Ishikawa (cell line): ENCODE measurements around the gene CLDN6.
A peak's percentile ranks its signal among the peaks of the same experiment; 100 is the strongest.

Experiments
- CEBPB ChIP-seq: IDR thresholded peaks from 2 replicates; pipeline ENCODE4 v1.6.1; 2012
- CREB1 ChIP-seq: IDR thresholded peaks from 2 replicates; pipeline ENCODE4 v1.6.1; 2012; ENCODE audit warnings: low read depth
- EGR1 ChIP-seq: IDR thresholded peaks from 2 replicates; pipeline ENCODE4 v1.6.1; 2012
- EP300 ChIP-seq: IDR thresholded peaks from 2 replicates; pipeline ENCODE4 v1.6.1; 2012; ENCODE audit warnings: borderline replicate concordance
- FOXM1 ChIP-seq: IDR thresholded peaks from 2 replicates; pipeline ENCODE4 v1.6.1; 2012; ENCODE audit warnings: low read depth, borderline replicate concordance
- MAX ChIP-seq: IDR thresholded peaks from 2 replicates; pipeline ENCODE4 v1.6.1; 2012
- NFIC ChIP-seq: IDR thresholded peaks from 2 replicates; pipeline ENCODE4 v1.6.1; 2012
- RAD21 ChIP-seq: IDR thresholded peaks from 2 replicates; pipeline ENCODE4 v1.6.1; 2012; ENCODE audit warnings: low read depth
- TAF1 ChIP-seq: IDR thresholded peaks from 2 replicates; pipeline ENCODE4 v1.6.1; 2012; ENCODE audit warnings: low read depth, mild to moderate bottlenecking
- TCF12 ChIP-seq: IDR thresholded peaks from 2 replicates; pipeline ENCODE4 v1.6.1; 2012; ENCODE audit warnings: low read depth
- TEAD4 ChIP-seq: IDR thresholded peaks from 2 replicates; pipeline ENCODE4 v1.6.1; 2012
- USF1 ChIP-seq: IDR thresholded peaks from 2 replicates; pipeline ENCODE4 v1.6.1; 2012
- YY1 ChIP-seq: IDR thresholded peaks from 2 replicates; pipeline ENCODE4 v1.6.1; 2012; ENCODE audit warnings: low read depth
- ZBTB7A ChIP-seq: IDR thresholded peaks from 2 replicates; pipeline ENCODE4 v1.6.1; 2012; ENCODE audit warnings: low read depth
- TF ChIP-seq, protein P1 (sequence below): IDR thresholded peaks from 2 replicates; pipeline ENCODE4 v1.6.1; 2012; ENCODE audit warnings: low read depth, mild to moderate bottlenecking

Gene CLDN6

DNA sequence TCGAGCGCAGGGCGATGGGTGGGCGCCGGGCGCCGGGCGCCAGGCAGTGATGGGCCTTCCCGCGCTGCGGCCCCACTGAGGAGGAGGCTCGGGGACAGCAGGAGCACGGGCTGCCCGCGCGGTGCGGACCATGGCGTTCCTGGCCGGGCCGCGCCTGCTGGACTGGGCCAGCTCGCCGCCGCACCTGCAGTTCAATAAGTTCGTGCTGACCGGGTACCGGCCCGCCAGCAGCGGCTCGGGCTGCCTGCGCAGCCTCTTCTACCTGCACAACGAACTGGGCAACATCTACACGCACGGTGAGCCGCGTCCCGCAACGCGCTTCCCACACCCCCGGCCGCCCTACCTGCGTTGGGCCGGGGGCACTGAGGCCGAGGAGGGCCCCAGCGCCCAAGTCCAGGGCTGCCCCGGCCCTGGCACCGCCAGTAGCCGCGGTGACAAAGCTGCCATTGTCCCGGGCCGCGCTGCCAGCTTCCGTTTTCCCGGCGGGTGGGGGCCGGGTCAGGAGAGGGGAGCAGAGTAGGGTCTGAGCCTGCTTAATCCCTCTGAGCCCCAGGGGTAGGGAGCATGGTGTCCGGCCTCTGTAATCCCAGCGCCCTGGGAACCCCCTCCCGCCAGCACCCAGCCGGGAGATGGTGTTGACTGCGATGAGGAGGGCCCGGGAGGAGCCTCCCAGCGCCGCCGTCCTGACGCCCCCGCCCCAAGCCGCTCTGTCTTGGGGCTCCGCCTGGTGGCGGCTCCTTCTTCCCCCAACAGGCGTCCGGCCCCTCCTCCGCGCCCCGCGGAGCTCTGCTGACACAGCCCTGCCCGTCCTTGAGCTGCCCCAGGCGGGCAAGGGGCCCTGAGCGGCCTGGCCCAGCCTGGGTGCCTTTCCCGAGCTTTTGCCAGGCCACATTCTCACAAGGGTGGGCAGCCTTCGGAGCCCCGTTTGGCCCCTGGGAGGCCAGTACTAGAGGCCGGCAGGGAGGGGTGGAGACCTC lies 48.1 kb downstream of the CLDN6 start:
- TF ChIP-seq TCF12 = no peak
- TF ChIP-seq CREB1 = 0 out of 2 replicates have a peak, but pooled peaks have one; percentile 14
- TF ChIP-seq TEAD4 = no peak
- TF ChIP-seq MAX = no peak
- no peak; the same call in 1 of the 2 replicates for TF ChIP-seq EP300
- peak; percentile 52; the same call in 1 of the 2 replicates for TF ChIP-seq EGR1
- no peak for TF ChIP-seq FOXM1
- TF ChIP-seq TAF1 = no peak; the same call in 1 of the 2 replicates
- TF ChIP-seq YY1 = no peak
- TF ChIP-seq RAD21 = peak; percentile 6; the same call in 1 of the 2 replicates
- TF ChIP-seq CEBPB = no peak
- no peak for TF ChIP-seq NFIC
- TF ChIP-seq ZBTB7A = peak; percentile 84

GRCh38 chr16:2968738-2969544 lies 49.0 kb downstream of the CLDN6 start, which contains the start of gene PAQR4:
Gene PAQR4, plus strand, starts transcription at chr16:2969348. Its CDS starts 327 bp downstream, at chr16:2969675.
- peak; percentile 76 for TF ChIP-seq MAX
- TF ChIP-seq FOXM1 = no peak
- TF ChIP-seq RAD21 = no peak
- TF ChIP-seq CEBPB = no peak
- TF ChIP-seq TAF1 = peak; percentile 45; the same call in 1 of the 2 replicates
- TF ChIP-seq TEAD4 = no peak; the same call in 1 of the 2 replicates
- peak; percentile 99 for TF ChIP-seq EGR1
- TF ChIP-seq CREB1 = no peak
- peak; percentile 81; the same call in 1 of the 2 replicates for TF ChIP-seq ZBTB7A
- TF ChIP-seq YY1 = no peak
- no peak for TF ChIP-seq USF1
- no peak for TF ChIP-seq EP300
- TF ChIP-seq NFIC = no peak
- TF ChIP-seq TCF12 = no peak
- TF ChIP-seq, protein P1, sequence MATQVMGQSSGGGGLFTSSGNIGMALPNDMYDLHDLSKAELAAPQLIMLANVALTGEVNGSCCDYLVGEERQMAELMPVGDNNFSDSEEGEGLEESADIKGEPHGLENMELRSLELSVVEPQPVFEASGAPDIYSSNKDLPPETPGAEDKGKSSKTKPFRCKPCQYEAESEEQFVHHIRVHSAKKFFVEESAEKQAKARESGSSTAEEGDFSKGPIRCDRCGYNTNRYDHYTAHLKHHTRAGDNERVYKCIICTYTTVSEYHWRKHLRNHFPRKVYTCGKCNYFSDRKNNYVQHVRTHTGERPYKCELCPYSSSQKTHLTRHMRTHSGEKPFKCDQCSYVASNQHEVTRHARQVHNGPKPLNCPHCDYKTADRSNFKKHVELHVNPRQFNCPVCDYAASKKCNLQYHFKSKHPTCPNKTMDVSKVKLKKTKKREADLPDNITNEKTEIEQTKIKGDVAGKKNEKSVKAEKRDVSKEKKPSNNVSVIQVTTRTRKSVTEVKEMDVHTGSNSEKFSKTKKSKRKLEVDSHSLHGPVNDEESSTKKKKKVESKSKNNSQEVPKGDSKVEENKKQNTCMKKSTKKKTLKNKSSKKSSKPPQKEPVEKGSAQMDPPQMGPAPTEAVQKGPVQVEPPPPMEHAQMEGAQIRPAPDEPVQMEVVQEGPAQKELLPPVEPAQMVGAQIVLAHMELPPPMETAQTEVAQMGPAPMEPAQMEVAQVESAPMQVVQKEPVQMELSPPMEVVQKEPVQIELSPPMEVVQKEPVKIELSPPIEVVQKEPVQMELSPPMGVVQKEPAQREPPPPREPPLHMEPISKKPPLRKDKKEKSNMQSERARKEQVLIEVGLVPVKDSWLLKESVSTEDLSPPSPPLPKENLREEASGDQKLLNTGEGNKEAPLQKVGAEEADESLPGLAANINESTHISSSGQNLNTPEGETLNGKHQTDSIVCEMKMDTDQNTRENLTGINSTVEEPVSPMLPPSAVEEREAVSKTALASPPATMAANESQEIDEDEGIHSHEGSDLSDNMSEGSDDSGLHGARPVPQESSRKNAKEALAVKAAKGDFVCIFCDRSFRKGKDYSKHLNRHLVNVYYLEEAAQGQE = peak; percentile 99

GRCh38 chr16:2968368-2968737 lies 49.6 kb downstream of the CLDN6 start:
- TF ChIP-seq TEAD4 (peak; percentile 66), CREB1 (no peak), USF1 (no peak)

- TF ChIP-seq TAF1 = no peak
- TF ChIP-seq YY1 = no peak
- TF ChIP-seq RAD21 = no peak
- no peak for TF ChIP-seq EP300
- TF ChIP-seq TCF12 = no peak
- TF ChIP-seq EGR1 = no peak
- TF ChIP-seq, protein P1 = no peak
Measured at GRCh38 chr16:2967721-2968161, 50.2 kb downstream of the CLDN6 start.

GRCh38 chr16:2967211-2967631 lies 50.8 kb downstream of the CLDN6 start:
- TF ChIP-seq, protein P1 = no peak
- TF ChIP-seq TAF1 = no peak
